HG03469 (cell line): Measurements from ENCODE around the gene TNNC1.

ENCODE experiments used
- ATAC-seq: cut with Tn5 transposase; IDR thresholded peaks from one replicate; pipeline ENCODE4 v1.9.1; 2021; ENCODE audit warnings: mild to moderate bottlenecking, moderate library complexity, moderate number of reproducible peaks; ENCODE audit not compliant: unreplicated experiment

Gene TNNC1

DNA sequence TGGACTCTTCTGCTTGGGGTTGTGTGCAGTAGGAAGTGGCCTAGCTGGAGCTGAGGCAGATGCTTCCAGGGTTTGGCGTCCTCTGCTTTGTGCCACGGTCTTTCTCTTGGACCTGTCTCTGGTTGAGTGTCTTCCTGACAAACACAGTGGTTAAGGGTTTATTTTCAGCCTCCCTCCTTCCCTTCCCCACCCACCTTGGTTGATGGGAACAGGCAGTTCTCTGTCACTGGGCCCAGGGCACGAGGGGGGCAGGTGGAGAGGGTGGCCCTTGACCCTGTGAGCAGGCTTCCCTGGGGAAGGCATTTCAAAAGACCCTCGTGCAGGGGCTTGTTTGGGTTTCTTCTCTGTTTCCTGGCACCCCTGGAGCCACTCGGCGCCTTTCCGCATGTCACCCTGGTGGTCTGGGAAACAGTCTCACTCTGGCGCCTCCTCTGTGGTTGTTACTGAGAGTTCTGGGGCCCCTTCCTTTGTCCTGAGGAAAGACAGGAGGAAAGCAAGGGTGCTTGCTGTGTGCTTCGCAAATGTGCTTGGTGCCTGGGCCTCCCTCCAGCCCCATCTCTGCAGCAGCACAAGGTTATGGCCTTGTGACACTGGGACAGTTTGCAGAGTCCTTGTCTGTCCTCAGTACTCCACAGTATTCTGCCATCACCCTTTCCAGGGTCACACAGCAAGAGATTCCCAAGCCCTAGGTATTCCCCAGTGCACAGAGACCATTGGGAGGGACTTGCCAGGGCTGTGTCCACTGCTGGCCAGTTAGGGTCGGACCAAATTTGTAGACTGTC is 31.0 kb upstream of the TNNC1 start:
- no peak for ATAC-seq

- ATAC-seq, result no peak
These were observed 29.9 kb upstream of the TNNC1 start for GRCh38 chr3:52483577-52484381.

GRCh38 chr3:52483081-52483480 is 29.2 kb upstream of the TNNC1 start:
- no peak for ATAC-seq

- no peak for ATAC-seq
These were observed 28.1 kb upstream of the TNNC1 start for GRCh38 chr3:52481819-52482521.

GRCh38 chr3:52480768-52481715 is 27.2 kb upstream of the TNNC1 start:
- no peak for ATAC-seq

DNA sequence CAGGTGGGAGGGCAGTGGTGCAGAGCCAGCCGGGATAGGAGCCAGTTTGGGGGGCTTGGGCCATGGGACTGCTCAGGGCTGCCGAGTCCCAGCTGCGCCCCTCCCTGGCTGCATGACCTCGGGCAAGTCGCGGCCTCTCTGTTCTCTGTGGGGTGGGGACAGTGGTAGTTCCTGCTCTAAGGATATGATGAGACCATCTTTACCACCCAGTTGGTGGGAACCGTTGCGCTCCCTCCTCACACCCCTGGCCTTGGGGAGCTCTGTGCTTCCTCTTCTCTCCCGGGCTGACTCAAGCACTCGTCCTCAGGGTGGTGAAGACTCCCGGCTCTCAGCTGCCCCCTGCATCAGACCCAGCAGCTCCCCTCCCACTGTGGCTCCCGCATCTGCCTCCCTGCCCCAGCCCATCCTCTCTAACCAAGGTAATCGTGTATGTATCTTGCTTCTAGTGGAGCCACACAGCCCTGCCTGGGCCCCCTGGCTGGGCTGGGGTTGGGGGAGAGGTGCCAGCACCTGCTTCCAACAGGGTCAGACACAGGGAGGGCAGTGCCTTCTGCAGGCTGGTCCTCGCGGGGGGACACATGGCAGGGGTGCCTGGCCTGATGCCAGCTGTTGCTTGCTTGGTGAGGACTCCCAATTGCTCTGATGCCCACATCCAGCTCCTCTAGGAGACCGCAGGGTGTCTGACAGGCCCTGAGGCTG is 26.2 kb upstream of the TNNC1 start:
- ATAC-seq, result no peak

DNA sequence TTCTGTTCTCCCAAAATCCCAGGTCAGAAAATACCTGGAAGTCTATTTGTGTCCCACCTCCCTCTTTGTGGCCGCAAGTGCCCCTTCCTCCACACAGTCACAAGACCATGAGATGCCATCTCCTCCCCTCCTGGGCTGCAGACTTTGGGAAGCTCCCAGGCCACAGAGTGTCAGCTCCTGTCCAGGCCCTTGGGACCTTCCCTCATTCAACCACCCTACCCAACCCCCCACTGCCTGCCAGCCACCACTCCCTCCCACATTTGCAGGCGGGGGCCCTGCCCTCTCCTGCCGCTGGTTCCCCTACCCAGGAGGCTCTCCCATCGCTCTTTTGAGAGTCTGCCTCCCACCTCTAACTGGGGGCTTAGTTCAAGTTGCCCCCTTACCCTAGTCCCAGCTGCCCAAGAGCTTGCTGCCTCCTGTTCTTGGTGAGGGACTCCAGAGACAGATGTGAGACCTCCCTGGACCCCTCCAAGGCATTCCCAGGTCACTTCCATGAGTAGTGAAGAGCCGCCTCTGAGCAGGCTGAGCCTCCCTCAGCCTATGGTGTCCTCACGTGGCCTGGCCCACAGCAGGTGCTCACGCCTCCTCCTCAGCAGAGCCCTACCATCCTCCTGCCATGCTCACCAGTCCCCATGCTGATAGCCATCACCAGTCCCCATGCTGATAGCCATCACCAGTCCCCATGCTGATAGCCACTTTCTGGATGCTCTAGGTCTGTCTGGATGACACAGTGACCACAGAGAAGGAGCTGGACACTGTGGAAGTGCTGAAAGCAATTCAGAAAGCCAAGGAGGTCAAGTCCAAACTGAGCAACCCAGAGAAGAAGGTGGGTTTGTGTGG is 25.4 kb upstream of the TNNC1 start:
- no peak for ATAC-seq

GRCh38 chr3:52477796-52478095 is 23.9 kb upstream of the TNNC1 start:
- ATAC-seq, result no peak

DNA sequence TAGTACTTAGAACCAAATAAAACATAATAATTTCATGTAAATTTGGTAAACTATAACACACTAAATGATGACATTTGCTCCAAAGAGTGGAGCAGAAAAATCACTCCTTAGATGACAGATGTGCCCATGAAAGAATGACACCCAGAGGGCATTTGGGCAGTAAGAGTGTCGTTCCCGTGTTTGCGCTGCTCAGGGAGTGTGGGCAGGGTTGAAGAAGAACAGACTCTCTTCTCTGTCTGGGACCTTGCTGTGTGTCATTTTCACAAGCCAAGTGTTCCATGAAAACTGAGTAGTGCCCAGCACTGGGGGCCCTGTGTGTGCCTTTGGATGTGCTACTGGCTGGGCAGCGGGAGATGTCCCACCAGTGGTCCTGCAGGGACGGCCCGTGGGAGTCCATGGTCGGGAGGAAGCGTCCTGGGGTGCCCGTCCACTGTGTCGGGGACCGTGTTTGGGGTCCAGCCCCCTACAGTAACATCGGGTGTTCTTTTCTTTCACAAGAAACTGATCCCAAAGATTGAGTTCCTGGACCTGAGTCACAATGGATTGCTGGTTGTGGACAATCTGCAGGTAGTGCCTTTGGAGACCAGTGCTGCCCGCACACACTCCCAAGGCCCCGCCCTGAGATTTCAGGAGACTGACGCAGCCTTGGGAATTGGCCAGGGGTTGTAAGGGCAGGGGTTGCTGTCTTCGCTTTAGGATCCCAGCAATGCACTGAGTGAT is 23.4 kb upstream of the TNNC1 start:
- no peak for ATAC-seq

- ATAC-seq, result no peak
These were observed 19.2 kb upstream of the TNNC1 start for GRCh38 chr3:52473026-52473425.

GRCh38 chr3:52472239-52473000 is 18.6 kb upstream of the TNNC1 start:
- no peak for ATAC-seq

DNA sequence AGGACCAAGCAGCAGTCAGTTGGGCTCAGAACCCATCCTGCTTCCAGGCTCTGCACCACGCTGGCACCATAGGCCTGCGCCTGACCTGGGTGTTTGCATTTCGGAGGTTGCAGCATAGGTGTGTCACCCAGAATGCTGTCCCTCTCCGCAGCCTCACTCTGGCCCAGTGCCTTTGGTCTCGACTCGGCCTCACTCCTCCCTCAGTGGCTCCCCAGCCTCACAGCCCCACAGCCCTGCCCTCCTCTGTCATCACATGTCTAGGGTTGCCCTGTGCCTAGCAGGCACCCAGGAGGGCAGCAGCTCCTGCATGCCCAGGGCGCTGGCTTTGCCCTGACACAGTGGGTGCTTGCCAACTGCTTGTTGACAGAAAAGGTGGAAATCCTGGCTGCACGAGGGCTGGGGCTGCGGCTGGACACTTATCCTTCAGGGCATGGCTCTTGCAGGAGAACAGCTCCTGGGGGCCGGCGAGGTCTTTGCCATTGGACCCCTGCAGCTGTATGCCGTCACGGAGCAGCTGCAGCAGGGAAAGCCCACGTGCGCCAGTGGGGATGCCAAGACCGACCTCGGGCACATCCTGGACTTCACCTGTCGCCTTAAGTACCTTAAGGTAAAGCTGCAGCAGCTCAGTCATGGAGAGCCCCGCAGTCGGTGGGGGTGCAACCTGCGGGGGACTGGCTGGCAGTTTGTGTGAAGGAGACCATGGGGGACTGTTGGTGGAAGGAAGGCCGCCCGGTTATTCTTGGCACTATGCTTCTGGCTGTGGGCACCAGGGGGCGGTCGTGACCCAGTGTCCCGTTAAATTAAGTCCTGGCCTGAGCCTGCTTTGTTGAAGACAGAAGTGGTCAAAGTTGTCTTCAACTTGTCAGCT is 17.8 kb upstream of the TNNC1 start:
- no peak for ATAC-seq

DNA sequence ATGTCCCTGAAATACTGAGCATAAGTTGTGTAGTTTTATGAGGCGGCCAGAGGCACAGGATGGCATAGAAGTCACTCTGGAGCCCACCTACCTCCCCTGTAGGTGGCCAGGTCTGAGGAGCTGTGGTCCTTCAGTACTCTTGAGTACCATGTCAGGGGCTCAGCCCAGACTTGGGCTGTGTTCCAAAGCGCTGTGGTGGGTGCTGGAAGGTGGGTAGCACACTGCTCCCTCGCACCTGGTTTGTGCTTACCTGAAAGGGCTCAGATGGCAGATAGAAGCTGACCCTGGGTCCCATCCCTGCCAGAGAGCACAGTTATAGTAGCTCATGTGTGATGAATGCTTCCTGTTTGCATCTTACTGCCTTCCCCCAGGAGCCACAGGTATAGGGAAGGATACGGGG is 17.1 kb upstream of the TNNC1 start:
- ATAC-seq, result no peak

DNA sequence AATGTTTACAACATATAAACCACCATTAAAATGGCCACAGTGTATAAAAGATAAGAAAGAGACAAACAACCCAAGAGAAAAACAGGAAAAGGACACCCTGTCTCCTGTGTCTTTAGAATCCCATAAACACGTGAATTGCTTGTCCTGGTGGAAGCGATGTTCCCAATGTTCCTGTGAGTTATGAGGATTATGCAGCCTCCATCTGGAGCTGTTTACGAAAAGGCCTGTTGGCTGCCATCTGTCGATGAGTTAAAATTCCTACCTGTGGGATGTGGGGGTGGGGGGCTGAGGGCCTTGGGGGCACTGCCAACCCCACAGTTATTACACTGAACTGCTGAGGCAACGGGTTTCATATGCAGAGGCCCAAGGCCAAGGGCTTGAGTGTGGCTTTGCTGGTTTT is 15.2 kb upstream of the TNNC1 start:
- ATAC-seq, result no peak

DNA sequence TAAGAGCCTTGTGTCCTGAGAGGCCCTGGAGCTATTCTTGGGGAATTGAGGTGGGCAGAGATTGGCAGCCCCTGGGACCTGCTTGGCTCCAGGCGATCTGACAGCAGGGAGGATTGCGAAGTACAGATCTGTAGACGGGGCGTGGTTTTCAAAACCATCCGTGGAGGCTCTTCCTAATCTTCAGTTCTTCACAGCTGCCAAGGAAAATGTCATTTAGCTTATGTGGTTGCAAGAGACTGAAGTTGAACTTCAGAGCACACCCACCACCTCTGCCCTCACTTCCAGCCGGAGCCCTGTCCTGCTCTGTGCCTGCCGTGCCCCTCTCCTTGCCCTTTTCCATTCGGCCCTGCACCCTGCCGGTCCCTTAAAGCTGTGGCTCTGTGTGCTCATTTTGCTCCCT is 14.5 kb upstream of the TNNC1 start:
- no peak for ATAC-seq

DNA sequence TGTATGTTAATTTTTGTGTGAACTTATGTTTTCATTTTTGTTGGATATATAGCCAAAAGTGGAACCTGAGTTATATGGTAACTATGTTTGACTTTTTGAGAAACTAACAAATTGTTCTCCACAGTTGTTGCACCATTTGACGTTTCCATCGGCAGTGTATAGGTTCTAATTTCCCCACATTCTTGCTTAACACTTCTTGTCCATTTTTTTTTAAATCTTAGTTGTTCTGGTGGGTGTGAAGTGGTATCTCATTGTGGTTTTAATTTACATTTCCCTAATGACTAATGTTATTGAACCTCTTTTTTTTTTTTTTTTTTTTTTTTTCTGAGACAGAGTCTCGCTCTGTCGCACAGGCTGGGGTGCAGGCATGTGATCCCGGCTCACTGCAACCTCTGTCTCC is 9.6 kb upstream of the TNNC1 start:
- ATAC-seq, result no peak

DNA sequence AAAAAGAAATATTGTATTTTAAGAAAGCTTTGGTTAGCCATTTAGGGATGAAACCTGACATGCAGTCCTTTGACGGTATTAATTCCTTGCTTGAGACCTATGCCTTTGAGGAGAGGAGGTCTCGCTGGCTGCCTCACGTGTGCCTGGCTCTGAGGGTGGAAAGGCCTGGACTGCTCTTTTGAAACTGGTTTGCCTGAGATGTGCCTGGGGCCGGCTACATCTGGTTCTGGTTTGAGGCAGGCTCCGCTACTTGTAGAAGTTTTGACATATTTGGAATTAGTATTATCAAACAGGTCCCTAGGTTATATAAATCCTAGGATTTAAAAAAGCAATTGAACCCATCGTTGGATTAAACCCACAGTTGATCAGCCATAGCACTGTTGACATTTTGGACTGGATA is 8.0 kb upstream of the TNNC1 start:
- ATAC-seq, result no peak
